ENCODE measurements around the gene PPIF. TPM values are rescaled to one million over a fixed set of nuclear protein-coding genes. Genes with fewer than 3 reads are reported as not detected.

PPIF gene
- total RNA-seq, 6 experiments from 2014 or later: 53.7 to 106 (median 90.1) TPM

DNA sequence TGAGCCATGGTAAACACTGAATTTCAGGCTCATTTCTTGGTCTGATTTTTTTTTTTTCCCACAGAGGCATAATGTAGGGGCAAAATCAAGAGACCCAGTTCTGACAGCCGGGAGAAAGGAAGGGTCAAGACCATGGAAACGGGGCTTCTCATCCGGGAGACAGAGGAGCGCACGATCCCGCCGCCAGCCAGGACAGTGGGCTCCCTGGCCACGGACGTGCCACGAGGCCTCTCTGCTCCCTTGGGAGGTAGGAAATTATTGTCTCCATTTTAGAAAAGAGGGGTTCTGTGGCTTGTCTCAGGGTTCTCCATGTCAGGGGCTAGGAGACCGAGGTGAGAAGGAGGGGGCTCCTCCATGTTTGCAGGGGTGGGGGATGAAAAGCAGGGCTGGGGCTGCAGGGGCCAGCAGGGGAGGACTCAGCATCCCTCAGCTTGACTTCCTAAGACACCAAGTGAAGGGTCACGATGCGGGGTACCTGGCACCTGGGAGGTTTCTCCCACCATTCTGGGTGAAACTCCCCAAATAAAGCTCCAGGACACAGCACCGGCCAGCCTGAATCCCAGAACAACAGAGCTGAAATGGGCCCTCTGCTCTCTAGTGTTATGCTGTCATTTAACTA, 37.6 kb downstream of the PPIF start:
- H3K4me1 ChIP-seq: peaks cover 0 to 32% (median 17%) of the 10 kb centered on the region in 4 donors
- TF ChIP-seq, protein P1, sequence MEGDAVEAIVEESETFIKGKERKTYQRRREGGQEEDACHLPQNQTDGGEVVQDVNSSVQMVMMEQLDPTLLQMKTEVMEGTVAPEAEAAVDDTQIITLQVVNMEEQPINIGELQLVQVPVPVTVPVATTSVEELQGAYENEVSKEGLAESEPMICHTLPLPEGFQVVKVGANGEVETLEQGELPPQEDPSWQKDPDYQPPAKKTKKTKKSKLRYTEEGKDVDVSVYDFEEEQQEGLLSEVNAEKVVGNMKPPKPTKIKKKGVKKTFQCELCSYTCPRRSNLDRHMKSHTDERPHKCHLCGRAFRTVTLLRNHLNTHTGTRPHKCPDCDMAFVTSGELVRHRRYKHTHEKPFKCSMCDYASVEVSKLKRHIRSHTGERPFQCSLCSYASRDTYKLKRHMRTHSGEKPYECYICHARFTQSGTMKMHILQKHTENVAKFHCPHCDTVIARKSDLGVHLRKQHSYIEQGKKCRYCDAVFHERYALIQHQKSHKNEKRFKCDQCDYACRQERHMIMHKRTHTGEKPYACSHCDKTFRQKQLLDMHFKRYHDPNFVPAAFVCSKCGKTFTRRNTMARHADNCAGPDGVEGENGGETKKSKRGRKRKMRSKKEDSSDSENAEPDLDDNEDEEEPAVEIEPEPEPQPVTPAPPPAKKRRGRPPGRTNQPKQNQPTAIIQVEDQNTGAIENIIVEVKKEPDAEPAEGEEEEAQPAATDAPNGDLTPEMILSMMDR (IDR thresholded peaks at IDR 0.05): no peak
- no peak for TF ChIP-seq POLR2A (IDR thresholded peaks at IDR 0.05)
- no peaks in the 10 kb centered on the region for H3K27me3 ChIP-seq
- intact Hi-C loops (cut with DNase I): no loop called here
- H3K4me3 ChIP-seq: no peak overlapping the region
- ATAC-seq (no peak), DNase-seq (peak in 1 of 3 donors; percentile 44)
- H3K9me3 ChIP-seq: no peaks in the 10 kb centered on the region
- H3K27ac ChIP-seq: no peak overlapping the region
- peaks cover 0 to 2% (median 0%) of the 10 kb centered on the region in 4 donors for H3K36me3 ChIP-seq
- 79% methylated on average over 8 of the region's 14 CpGs for WGBS (ENCODE audit: insufficient coverage, low coverage, low lambda C conversion rate, missing lambda C conversion rate)

- Histone ChIP-seq H3K4me3 (no peak overlapping the region), H3K27ac (no peak overlapping the region), H3K4me1 (peaks cover 0 to 30% (median 16%) of the 10 kb centered on the region in 4 donors), H3K9me3 (no peaks in the 10 kb centered on the region), H3K36me3 (peaks cover 0 to 2% (median 0%) of the 10 kb centered on the region in 4 donors), H3K27me3 (no peaks in the 10 kb centered on the region)
- ATAC-seq: no peak
- TF ChIP-seq POLR2A (IDR thresholded peaks at IDR 0.05): no peak
- TF ChIP-seq, protein P1 (IDR thresholded peaks at IDR 0.05): no peak
- intact Hi-C loops (cut with DNase I): no loop called here
- DNase-seq: peak in 1 of 3 donors; percentile 36
- WGBS (ENCODE audit: insufficient coverage, low coverage, low lambda C conversion rate, missing lambda C conversion rate): no CpG with 5 or more reads among the region's 9 CpGs
These were observed 38.1 kb downstream of the PPIF start for GRCh38 chr10:79385392-79385795.

DNA sequence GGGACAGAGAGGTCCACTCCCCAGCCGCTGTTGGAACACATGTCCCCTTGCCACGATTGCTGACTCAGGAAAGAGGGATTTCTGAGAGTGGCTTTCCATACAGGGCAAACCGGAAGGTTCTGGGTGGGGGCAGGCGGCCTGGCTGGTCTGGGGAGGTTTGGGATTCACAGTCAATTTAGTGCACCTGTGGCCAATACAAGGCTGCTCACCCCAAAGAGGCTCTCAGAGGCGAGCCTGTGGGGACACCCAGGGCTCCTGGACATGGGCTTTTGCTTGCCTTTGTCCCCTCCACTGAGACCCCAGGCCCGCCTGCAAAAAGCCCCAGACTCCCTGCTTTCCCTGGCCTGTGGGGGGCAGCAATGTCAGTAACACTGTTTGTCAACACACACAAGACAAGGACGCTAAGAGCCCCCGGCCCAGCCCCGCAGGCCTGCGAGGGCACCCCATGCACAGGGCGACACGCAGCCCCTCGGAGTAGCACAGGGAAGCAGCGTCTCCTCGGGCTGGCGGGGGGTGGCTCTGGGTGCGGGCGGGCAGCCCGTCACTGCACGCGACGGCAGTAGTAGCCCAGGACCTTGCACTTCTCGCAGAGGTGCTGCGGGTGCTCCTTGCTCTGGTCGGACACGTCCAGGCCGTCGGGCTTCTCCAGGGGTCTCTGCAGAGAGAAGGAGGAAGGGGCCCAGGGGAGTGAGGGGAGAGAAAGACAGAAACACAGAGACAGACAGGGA, 38.7 kb downstream of the PPIF start:
- WGBS (ENCODE audit: insufficient coverage, low coverage, low lambda C conversion rate, missing lambda C conversion rate): 88% methylated on average over 15 of the region's 28 CpGs
- Histone ChIP-seq H3K4me1 (peaks cover 0 to 24% (median 11%) of the 10 kb centered on the region in 4 donors), H3K9me3 (no peaks in the 10 kb centered on the region), H3K27me3 (no peaks in the 10 kb centered on the region), H3K4me3 (no peak overlapping the region), H3K27ac (no peak overlapping the region), H3K36me3 (peaks cover 0 to 2% (median 0%) of the 10 kb centered on the region in 4 donors)
- ATAC-seq: no peak
- peak; percentile 24 to 43 (median 42) for DNase-seq
- intact Hi-C loops (cut with DNase I): no loop called here
- TF ChIP-seq, protein P1 (IDR thresholded peaks at IDR 0.05): peak in 1 of 4 donors; percentile 5
- no peak for TF ChIP-seq POLR2A (IDR thresholded peaks at IDR 0.05)

GRCh38 chr10:79386637-79387465, 39.6 kb downstream of the PPIF start:
- ATAC-seq: peak in 2 of 4 donors; percentile 6 to 11
- no peaks in the 10 kb centered on the region for H3K27me3 ChIP-seq
- no peak overlapping the region for H3K27ac ChIP-seq
- peaks cover 0 to 15% (median 7%) of the 10 kb centered on the region in 4 donors for H3K4me1 ChIP-seq
- TF ChIP-seq, protein P1 (IDR thresholded peaks at IDR 0.05): no peak
- TF ChIP-seq POLR2A (IDR thresholded peaks at IDR 0.05): no peak
- WGBS (ENCODE audit: insufficient coverage, low coverage, low lambda C conversion rate, missing lambda C conversion rate): 68% methylated on average over 7 of the region's 24 CpGs
- no peaks in the 10 kb centered on the region for H3K9me3 ChIP-seq
- peaks cover 0 to 2% (median 0%) of the 10 kb centered on the region in 4 donors for H3K36me3 ChIP-seq
- intact Hi-C loops (cut with DNase I): no loop called here
- no peak overlapping the region for H3K4me3 ChIP-seq
- peak; percentile 19 to 54 (median 41) for DNase-seq
